DOHH2 (cell line): Measurements from ENCODE around the gene DLG5.

Experiments
- H3F3A ChIP-seq: fragments of 200-600 bp; sonication (generic), shearing (Covaris generic); 2 replicates; pipeline ENCODE4 v1.6.0; 2016; ENCODE audit warnings: antibody characterized with exemption, mild to moderate bottlenecking; ENCODE audit not compliant: control insufficient read depth, insufficient read depth
- H3K27ac ChIP-seq: fragments of 200-600 bp; sonication (generic); 2 replicates; pipeline ENCODE4 v1.5.1; 2014; ENCODE audit warnings: low read depth, mild to moderate bottlenecking, low read length, moderate library complexity
- H3K27me3 ChIP-seq: fragments of 200-600 bp; sonication (generic); 2 replicates; pipeline ENCODE4 v1.6.1; 2014; ENCODE audit warnings: mild to moderate bottlenecking, low read length, mixed read lengths; ENCODE audit not compliant: control insufficient read depth
- H3K36me3 ChIP-seq: fragments of 200-600 bp; sonication (generic); 2 replicates; pipeline ENCODE4 v1.6.1; 2014; ENCODE audit warnings: mild to moderate bottlenecking, low read length, moderate library complexity, mixed read lengths; ENCODE audit not compliant: control insufficient read depth
- H3K4me1 ChIP-seq: fragments of 200-600 bp; sonication (generic); 2 replicates; pipeline ENCODE4 v1.6.1; 2014; ENCODE audit warnings: mild to moderate bottlenecking, low read length, mixed read lengths; ENCODE audit not compliant: control insufficient read depth
- H3K4me2 ChIP-seq: fragments of 200-600 bp; sonication (generic); 2 replicates; pipeline ENCODE4 v1.6.0; 2014; ENCODE audit warnings: mild to moderate bottlenecking, low read length, moderate library complexity
- H3K4me3 ChIP-seq: fragments of 200-600 bp; sonication (generic); 2 replicates; pipeline ENCODE4 v1.5.1; 2014; ENCODE audit warnings: mild to moderate bottlenecking, low read length, mixed read lengths
- H3K79me2 ChIP-seq: fragments of 200-600 bp; sonication (generic); 2 replicates; pipeline ENCODE4 v1.6.1; 2014; ENCODE audit warnings: mild to moderate bottlenecking, low read length, mixed read lengths; ENCODE audit not compliant: control insufficient read depth
- H3K9me2 ChIP-seq: fragments of 200-600 bp; sonication (generic); replicated peaks from 2 replicates; pipeline ENCODE4 v1.6.1; 2014; ENCODE audit warnings: mild to moderate bottlenecking, low read length, mixed read lengths; ENCODE audit not compliant: control insufficient read depth
- H3K9me3 ChIP-seq: fragments of 200-600 bp; sonication (generic); 2 replicates; pipeline ENCODE4 v1.6.1; 2014; ENCODE audit warnings: antibody characterized with exemption, low read length, mixed read lengths; ENCODE audit not compliant: control insufficient read depth, insufficient read depth
- H4K20me1 ChIP-seq: fragments of 200-600 bp; sonication (generic); 2 replicates; pipeline ENCODE4 v1.6.0; 2014; ENCODE audit warnings: low read depth, mild to moderate bottlenecking, antibody characterized with exemption, low read length, moderate library complexity; ENCODE audit not compliant: control insufficient read depth, insufficient read depth
- CTCF ChIP-seq: fragments of 200-600 bp; sonication (generic); IDR thresholded peaks from one replicate; pipeline ENCODE4 v1.5.1; 2014; ENCODE audit warnings: antibody characterized with exemption, mild to moderate bottlenecking, low read depth, low read length; ENCODE audit not compliant: poor library complexity, severe bottlenecking
- EZH2phosphoT487 ChIP-seq: fragments of 200-600 bp; sonication (generic); IDR thresholded peaks from 2 replicates; pipeline ENCODE4 v1.6.1; 2017; ENCODE audit warnings: borderline replicate concordance, mild to moderate bottlenecking, antibody characterized with exemption, low read length, moderate library complexity, mixed read lengths

Gene DLG5

GRCh38 chr10:77789016-77789415 lies 137.5 kb downstream of the DLG5 start:
- Histone ChIP-seq H3F3A (no peaks in the 10 kb centered on the region), H3K9me2 (no peaks in the 10 kb centered on the region), H3K27me3 (no peaks in the 10 kb centered on the region), H3K4me1 (no peaks in the 10 kb centered on the region), H3K27ac (no peak overlapping the region), H3K36me3 (no peaks in the 10 kb centered on the region), H3K79me2 (no peaks in the 10 kb centered on the region), H3K4me3 (no peak overlapping the region), H3K4me2 (no peak overlapping the region), H4K20me1 (no peaks in the 10 kb centered on the region), H3K9me3 (no peaks in the 10 kb centered on the region)
- no peak for TF ChIP-seq CTCF
- no peak for TF ChIP-seq EZH2phosphoT487

GRCh38 chr10:77788496-77789010 lies 138.0 kb downstream of the DLG5 start:
- no peaks in the 10 kb centered on the region for H3F3A ChIP-seq
- H3K9me2 ChIP-seq, result no peaks in the 10 kb centered on the region
- H3K27ac ChIP-seq, result no peak overlapping the region
- H3K79me2 ChIP-seq, result no peaks in the 10 kb centered on the region
- H4K20me1 ChIP-seq, result no peaks in the 10 kb centered on the region
- H3K9me3 ChIP-seq, result no peaks in the 10 kb centered on the region
- H3K4me3 ChIP-seq, result no peak overlapping the region
- H3K4me1 ChIP-seq, result no peaks in the 10 kb centered on the region
- H3K27me3 ChIP-seq, result no peaks in the 10 kb centered on the region
- no peak overlapping the region for H3K4me2 ChIP-seq
- TF ChIP-seq EZH2phosphoT487 (no peak), CTCF (no peak)
- no peaks in the 10 kb centered on the region for H3K36me3 ChIP-seq

GRCh38 chr10:77787440-77787839 lies 139.1 kb downstream of the DLG5 start:
- H3K27ac ChIP-seq, result no peak overlapping the region
- no peak overlapping the region for H3K4me3 ChIP-seq
- H3K9me3 ChIP-seq, result no peaks in the 10 kb centered on the region
- H3K27me3 ChIP-seq, result no peaks in the 10 kb centered on the region
- H3K4me2 ChIP-seq, result no peak overlapping the region
- TF ChIP-seq CTCF, result no peak
- no peak for TF ChIP-seq EZH2phosphoT487
- no peaks in the 10 kb centered on the region for H3F3A ChIP-seq
- no peaks in the 10 kb centered on the region for H3K4me1 ChIP-seq
- no peaks in the 10 kb centered on the region for H4K20me1 ChIP-seq
- H3K9me2 ChIP-seq, result no peaks in the 10 kb centered on the region
- no peaks in the 10 kb centered on the region for H3K36me3 ChIP-seq
- H3K79me2 ChIP-seq, result no peaks in the 10 kb centered on the region

- Histone ChIP-seq H3K9me3 (no peaks in the 10 kb centered on the region), H3K4me3 (no peak overlapping the region), H3K4me1 (no peaks in the 10 kb centered on the region), H3K27ac (no peak overlapping the region), H3K27me3 (no peaks in the 10 kb centered on the region), H3F3A (no peaks in the 10 kb centered on the region), H3K4me2 (no peak overlapping the region), H3K36me3 (no peaks in the 10 kb centered on the region), H4K20me1 (no peaks in the 10 kb centered on the region), H3K79me2 (no peaks in the 10 kb centered on the region), H3K9me2 (no peaks in the 10 kb centered on the region)
- TF ChIP-seq CTCF (no peak), EZH2phosphoT487 (no peak)
These were observed 141.7 kb downstream of the DLG5 start for GRCh38 chr10:77784856-77785255.
